Transverse colon (tissue), 4 donors: ENCODE data around the gene CRK. TPM values are rescaled to one million over a fixed set of nuclear protein-coding genes. Genes with fewer than 3 reads are reported as not detected.

Experiments
- DNase-seq: peaks from one replicate; pipeline ENCODE4 v3.0.0-alpha.2; 2019
- H3K27ac ChIP-seq, 4 donors: fragments of 200-600 bp; sonication (generic); 2 replicates each; pipeline ENCODE4 v1.5.1; 2016 to 2018; ENCODE audit warnings: inconsistent platforms in 4 of 4
- H3K27me3 ChIP-seq: fragments of 200-600 bp; sonication (generic); 2 replicates; pipeline ENCODE4 v1.5.1; 2017; ENCODE audit warnings: inconsistent platforms
- H3K36me3 ChIP-seq, 4 donors: fragments of 200-600 bp; sonication (generic); 2 replicates each; pipeline ENCODE4 v1.5.1; 2017 to 2019; ENCODE audit warnings: inconsistent platforms in 4 of 4
- H3K4me1 ChIP-seq, 4 donors: fragments of 200-600 bp; sonication (generic); 2 replicates each; pipeline ENCODE4 v1.5.1; 2017 to 2020; ENCODE audit warnings: inconsistent platforms in 4 of 4
- H3K4me3 ChIP-seq, 4 donors: fragments of 200-600 bp; sonication (generic); 1 replicate in 1 of 4; 2 replicates in 3 of 4; pipeline versions ENCODE4 v1.5.1 to v1.6.1; 2017 to 2019; ENCODE audit warnings: inconsistent platforms in 4 of 4
- H3K9me3 ChIP-seq, 2 donors: fragments of 200-600 bp; sonication (generic); 2 replicates each; pipeline ENCODE4 v1.5.1; 2017 to 2019; ENCODE audit warnings: inconsistent platforms in 2 of 2
- EP300 ChIP-seq: sonication (generic); formaldehyde crosslinking; IDR thresholded peaks from one replicate; pipeline ENCODE4 v1.6.1; 2017; ENCODE audit warnings: antibody characterized with exemption, low read depth
- POLR2A ChIP-seq: fragments of 450-650 bp; IDR thresholded peaks from one replicate; pipeline ENCODE4 v1.6.1; 2016; ENCODE audit warnings: antibody characterized with exemption, mild to moderate bottlenecking, moderate library complexity
- POLR2AphosphoS5 ChIP-seq, 3 donors: sonication (generic); formaldehyde crosslinking; IDR thresholded peaks; one replicate each; pipeline ENCODE4 v1.6.1; 2016; ENCODE audit warnings: antibody characterized with exemption in 3 of 3
- WGBS, 2 donors: methylation state at CpG; one replicate each; pipeline ENCODE4 v1.1.5; 2018; ENCODE audit warnings: low coverage in 1 of 2; 5-methylcytosine and 5-hydroxymethylcytosine counted together
- in situ Hi-C, 4 donors: fragments of 200-750 bp; cut with MboI; loops; one replicate each; pipeline versions ENCODE4 v1.15.0 to v1.15.1; 2017; ENCODE audit warnings: low sequenced_read_pairs in 3 of 4, low pct_ligation_motif_present in 1 of 4, low pct_unique_long_range_greater_than_20kb in 1 of 4
- intact Hi-C: fragments of 100-400 bp; cut with DNase I; formaldehyde crosslinking; loops from one replicate; pipeline ENCODE4 v1.15.1; 2023; ENCODE audit warnings: low total_unique reads
- total RNA-seq, 4 donors: library from RNA; depleted of rRNA; stranded (reverse); fragments of >200 nt; gene quantifications; one replicate each; pipeline ENCODE4 v1.1.0, GENCODE V29; 2016
- TF ChIP-seq, protein P1 (sequence below), 5 experiments: fragments of 200-600 bp in 3 of 5; fragments of 450-650 bp in 2 of 5; sonication (generic) in 3 of 5; IDR thresholded peaks; 1 replicate in 2 of 5; 2 replicates in 3 of 5; pipeline ENCODE4 v1.5.1; 2016 to 2017; ENCODE audit warnings: antibody characterized with exemption in 5 of 5, inconsistent platforms in 3 of 5, mild to moderate bottlenecking in 2 of 5, moderate library complexity in 1 of 5

Gene CRK
- total RNA-seq, 4 donors from 2014 or later = 33.4 to 95.3 (median 63.4) TPM

GRCh38 chr17:1482680-1483079, 26.6 kb upstream of the CRK start:
- H3K4me1 ChIP-seq = peaks cover 12 to 45% (median 30%) of the 10 kb centered on the region in 4 donors
- H3K27ac ChIP-seq = peak overlapping the region; percentile 29 to 99 (median 96)
- TF ChIP-seq, protein P1, sequence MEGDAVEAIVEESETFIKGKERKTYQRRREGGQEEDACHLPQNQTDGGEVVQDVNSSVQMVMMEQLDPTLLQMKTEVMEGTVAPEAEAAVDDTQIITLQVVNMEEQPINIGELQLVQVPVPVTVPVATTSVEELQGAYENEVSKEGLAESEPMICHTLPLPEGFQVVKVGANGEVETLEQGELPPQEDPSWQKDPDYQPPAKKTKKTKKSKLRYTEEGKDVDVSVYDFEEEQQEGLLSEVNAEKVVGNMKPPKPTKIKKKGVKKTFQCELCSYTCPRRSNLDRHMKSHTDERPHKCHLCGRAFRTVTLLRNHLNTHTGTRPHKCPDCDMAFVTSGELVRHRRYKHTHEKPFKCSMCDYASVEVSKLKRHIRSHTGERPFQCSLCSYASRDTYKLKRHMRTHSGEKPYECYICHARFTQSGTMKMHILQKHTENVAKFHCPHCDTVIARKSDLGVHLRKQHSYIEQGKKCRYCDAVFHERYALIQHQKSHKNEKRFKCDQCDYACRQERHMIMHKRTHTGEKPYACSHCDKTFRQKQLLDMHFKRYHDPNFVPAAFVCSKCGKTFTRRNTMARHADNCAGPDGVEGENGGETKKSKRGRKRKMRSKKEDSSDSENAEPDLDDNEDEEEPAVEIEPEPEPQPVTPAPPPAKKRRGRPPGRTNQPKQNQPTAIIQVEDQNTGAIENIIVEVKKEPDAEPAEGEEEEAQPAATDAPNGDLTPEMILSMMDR (IDR thresholded peaks at IDR 0.05) = no peak
- TF ChIP-seq POLR2A (no peak), POLR2AphosphoS5 (IDR thresholded peaks at IDR 0.05) (no peak), EP300 (no peak)
- 86% methylated on average over 20 of the region's 20 CpGs; no CpG with 5 or more reads in 1 of the 2 donors for WGBS, 2 donors
- intact Hi-C loops (no loop called here), in situ Hi-C loops (no loop called here)
- no peak overlapping the region for H3K4me3 ChIP-seq
- no peak for DNase-seq
- no peaks in the 10 kb centered on the region for H3K27me3 ChIP-seq
- H3K9me3 ChIP-seq = no peaks in the 10 kb centered on the region
- H3K36me3 ChIP-seq = peaks cover 0 to 21% (median 6%) of the 10 kb centered on the region in 4 donors

- H3K36me3 ChIP-seq = peaks cover 0 to 31% (median 11%) of the 10 kb centered on the region in 4 donors
- H3K27ac ChIP-seq = peak overlapping the region in 2 of 4 donors; percentile 16 to 35
- no peaks in the 10 kb centered on the region for H3K27me3 ChIP-seq
- TF ChIP-seq EP300 = no peak
- no peak for TF ChIP-seq POLR2AphosphoS5 (IDR thresholded peaks at IDR 0.05)
- no peak for TF ChIP-seq POLR2A
- TF ChIP-seq, protein P1 (IDR thresholded peaks at IDR 0.05) = no peak
- 80 to 96% methylated on average over 4 to 11 of the region's 11 CpGs for WGBS, 2 donors
- DNase-seq = no peak
- in situ Hi-C loops = no loop called here
- no peaks in the 10 kb centered on the region for H3K9me3 ChIP-seq
- no peak overlapping the region for H3K4me3 ChIP-seq
- intact Hi-C loops = no loop called here
- peaks cover 8 to 35% (median 21%) of the 10 kb centered on the region in 4 donors for H3K4me1 ChIP-seq
Observed at GRCh38 chr17:1481736-1482135, 25.7 kb upstream of the CRK start.

DNA sequence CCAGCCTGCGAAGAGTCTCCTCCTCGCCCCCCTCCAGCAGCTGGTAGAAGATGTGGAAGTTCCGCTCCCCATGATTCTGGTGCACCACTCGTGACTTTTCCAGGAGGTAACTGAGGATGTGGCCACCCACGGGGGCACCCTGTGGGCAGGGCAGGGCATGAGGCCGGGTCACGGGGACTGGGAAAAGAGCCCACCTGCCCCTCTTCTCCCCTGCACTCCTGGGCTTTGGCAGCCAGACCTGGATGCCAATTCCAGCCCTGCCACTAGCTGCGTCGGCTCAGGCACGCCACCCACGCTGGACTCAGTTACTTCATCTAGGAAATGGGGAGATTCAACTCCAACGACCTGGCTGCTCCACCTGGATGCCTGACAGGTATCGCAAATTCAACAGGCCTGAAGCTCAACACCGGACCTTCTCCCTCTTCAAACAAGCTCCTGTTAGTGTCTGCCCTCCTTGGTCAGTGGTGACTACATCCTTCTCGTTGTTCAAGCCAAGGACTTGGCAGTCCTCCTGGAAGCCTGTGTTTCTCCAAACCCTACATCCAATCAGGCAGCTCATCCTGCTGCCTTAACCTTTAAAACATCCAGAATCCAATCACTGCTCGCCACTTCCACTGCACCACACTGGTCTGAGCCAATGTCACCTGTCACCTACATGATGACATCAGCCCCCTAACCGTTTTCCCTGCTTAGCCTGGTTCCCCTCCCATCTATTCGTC, 24.9 kb upstream of the CRK start:
- no peaks in the 10 kb centered on the region for H3K9me3 ChIP-seq
- intact Hi-C loops (no loop called here), in situ Hi-C loops (no loop called here)
- no peaks in the 10 kb centered on the region for H3K27me3 ChIP-seq
- no peak for DNase-seq
- H3K4me3 ChIP-seq = no peak overlapping the region
- H3K27ac ChIP-seq = peak overlapping the region in 1 of 4 donors; percentile 16
- peaks cover 8 to 27% (median 15%) of the 10 kb centered on the region in 4 donors for H3K4me1 ChIP-seq
- WGBS, 2 donors = 60 to 84% methylated on average over 1 to 18 of the region's 18 CpGs
- TF ChIP-seq, protein P1 (IDR thresholded peaks at IDR 0.05) = no peak
- no peak for TF ChIP-seq EP300
- TF ChIP-seq POLR2AphosphoS5 (IDR thresholded peaks at IDR 0.05) = no peak
- TF ChIP-seq POLR2A = no peak
- peaks cover 0 to 36% (median 12%) of the 10 kb centered on the region in 4 donors for H3K36me3 ChIP-seq

DNA sequence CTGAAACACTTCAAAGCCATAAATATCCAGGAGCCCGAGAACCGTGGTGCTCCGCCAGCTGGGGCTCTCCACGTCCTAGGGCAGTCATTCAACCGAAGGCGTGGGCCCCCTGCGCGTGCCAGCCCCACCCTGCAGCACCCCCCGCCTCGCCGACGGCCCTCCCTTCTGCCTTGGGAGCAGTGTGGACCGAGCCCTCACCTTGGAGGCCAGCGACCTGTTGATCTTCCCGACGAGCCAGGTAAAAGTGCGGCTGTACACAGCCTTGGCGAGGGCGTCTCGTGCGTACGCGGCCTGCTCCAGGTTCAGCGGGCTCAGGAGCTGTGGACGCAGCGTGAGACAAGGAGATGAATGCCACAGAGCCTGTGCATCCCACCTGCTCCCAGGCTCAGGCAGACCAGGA, 22.4 kb upstream of the CRK start:
- DNase-seq = no peak
- H3K27ac ChIP-seq = no peak overlapping the region
- H3K4me1 ChIP-seq = peaks cover 0 to 9% (median 4%) of the 10 kb centered on the region in 4 donors
- H3K9me3 ChIP-seq = no peaks in the 10 kb centered on the region
- in situ Hi-C loops = no loop called here
- H3K27me3 ChIP-seq = no peaks in the 10 kb centered on the region
- H3K36me3 ChIP-seq = peaks cover 0 to 36% (median 12%) of the 10 kb centered on the region in 4 donors
- TF ChIP-seq EP300 (no peak), POLR2A (no peak), POLR2AphosphoS5 (IDR thresholded peaks at IDR 0.05) (no peak)
- TF ChIP-seq, protein P1 (IDR thresholded peaks at IDR 0.05) = no peak
- H3K4me3 ChIP-seq = no peak overlapping the region
- intact Hi-C loops = no loop called here
- WGBS, 2 donors = 90% methylated on average over 26 of the region's 26 CpGs; no CpG with 5 or more reads in 1 of the 2 donors
